Measurements from ENCODE around the gene AMPD2.

AMPD2 gene

GRCh38 chr1:109630898-109631512, 11.4 kb downstream of the AMPD2 start:
- no peak for FAIRE-seq

GRCh38 chr1:109631513-109632505, 12.2 kb downstream of the AMPD2 start:
- FAIRE-seq = no peak

- no peak for FAIRE-seq
These were observed 13.2 kb downstream of the AMPD2 start for GRCh38 chr1:109632671-109633346.

- no peak for FAIRE-seq
These were observed 14.7 kb downstream of the AMPD2 start for GRCh38 chr1:109634292-109634691.

- no peak for FAIRE-seq
These were observed 15.4 kb downstream of the AMPD2 start for GRCh38 chr1:109634771-109635750.

GRCh38 chr1:109635862-109636200, 16.2 kb downstream of the AMPD2 start:
- no peak for FAIRE-seq

- no peak for FAIRE-seq
These were observed 16.7 kb downstream of the AMPD2 start for GRCh38 chr1:109636201-109636952.

GRCh38 chr1:109637446-109637845, 17.8 kb downstream of the AMPD2 start:
- FAIRE-seq = no peak

- FAIRE-seq = no peak
These were observed 19.6 kb downstream of the AMPD2 start for GRCh38 chr1:109639063-109639840.

GRCh38 chr1:109639841-109640184, 20.2 kb downstream of the AMPD2 start:
- no peak for FAIRE-seq

- FAIRE-seq = no peak
These were observed 20.7 kb downstream of the AMPD2 start for GRCh38 chr1:109640285-109640865.

- FAIRE-seq = no peak
These were observed 21.6 kb downstream of the AMPD2 start for GRCh38 chr1:109641078-109641740.

GRCh38 chr1:109641861-109642260, 22.2 kb downstream of the AMPD2 start:
- FAIRE-seq = no peak

GRCh38 chr1:109642626-109643025, 23.0 kb downstream of the AMPD2 start:
- FAIRE-seq = no peak

GRCh38 chr1:109643385-109644230, 24.0 kb downstream of the AMPD2 start:
- FAIRE-seq = no peak

- no peak for FAIRE-seq
These were observed 25.0 kb downstream of the AMPD2 start for GRCh38 chr1:109644670-109645069.

- FAIRE-seq = no peak
These were observed 29.9 kb downstream of the AMPD2 start for GRCh38 chr1:109649491-109649914.

- no peak for FAIRE-seq
These were observed 31.0 kb downstream of the AMPD2 start for GRCh38 chr1:109650609-109651008.

- FAIRE-seq = no peak
These were observed 32.8 kb downstream of the AMPD2 start for GRCh38 chr1:109652402-109652801.

Measured in colon (tissue), 2 donors.